Measurements from ENCODE around the gene GARIN3.

GARIN3 gene

GRCh38 chr5:157143127-157143971, 22.7 kb downstream of the GARIN3 start:
- peak; percentile 77 for DNase-seq

GRCh38 chr5:157142317-157143126, 23.5 kb downstream of the GARIN3 start, which contains the start of gene MED7:
TSS of gene MED7 (minus strand) at chr5:157142865. CDS start at chr5:157139431, 3,434 bp downstream.
- peak; percentile 90 for DNase-seq

DNA sequence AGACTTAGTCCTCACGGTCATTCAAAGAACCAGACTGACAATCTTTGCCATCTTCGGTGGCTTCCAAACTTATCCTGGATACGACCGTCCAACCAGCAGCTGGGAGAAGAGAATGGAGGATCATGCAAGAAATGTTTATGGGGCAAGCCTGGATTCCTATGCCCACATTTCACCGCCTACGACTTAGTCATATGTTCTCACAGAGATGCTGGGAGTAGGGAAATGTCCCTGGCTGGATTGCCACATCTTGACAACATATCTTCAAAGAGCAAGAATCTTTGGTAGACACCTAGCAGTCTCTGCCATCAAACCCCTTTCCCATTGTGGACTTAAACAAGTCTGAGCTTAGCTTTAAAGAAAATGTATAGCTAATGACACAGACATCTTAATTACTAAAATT, 28.4 kb downstream of the GARIN3 start:
- DNase-seq, result no peak

DNA sequence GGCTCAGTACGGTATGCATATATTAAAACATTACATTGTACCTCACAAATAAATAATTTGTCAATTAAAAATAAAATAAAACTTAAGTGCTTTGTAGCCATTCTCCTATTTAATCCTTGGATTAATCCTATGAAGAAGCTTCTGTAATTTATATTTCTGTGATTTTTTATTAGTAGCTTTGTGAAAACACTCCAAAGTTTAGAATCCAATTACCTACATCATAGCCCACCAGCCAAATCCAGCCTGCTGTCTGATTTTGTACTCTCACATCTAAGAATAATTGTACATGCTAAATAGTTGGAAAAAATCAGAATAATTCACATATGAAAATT, 33.8 kb downstream of the GARIN3 start:
- no peak for DNase-seq

GRCh38 chr5:157130925-157131324, 35.1 kb downstream of the GARIN3 start:
- no peak for DNase-seq

GRCh38 chr5:157121709-157122108, 44.4 kb downstream of the GARIN3 start:
- DNase-seq, result no peak

GRCh38 chr5:157120102-157120501, 46.0 kb downstream of the GARIN3 start:
- DNase-seq, result no peak

DNA sequence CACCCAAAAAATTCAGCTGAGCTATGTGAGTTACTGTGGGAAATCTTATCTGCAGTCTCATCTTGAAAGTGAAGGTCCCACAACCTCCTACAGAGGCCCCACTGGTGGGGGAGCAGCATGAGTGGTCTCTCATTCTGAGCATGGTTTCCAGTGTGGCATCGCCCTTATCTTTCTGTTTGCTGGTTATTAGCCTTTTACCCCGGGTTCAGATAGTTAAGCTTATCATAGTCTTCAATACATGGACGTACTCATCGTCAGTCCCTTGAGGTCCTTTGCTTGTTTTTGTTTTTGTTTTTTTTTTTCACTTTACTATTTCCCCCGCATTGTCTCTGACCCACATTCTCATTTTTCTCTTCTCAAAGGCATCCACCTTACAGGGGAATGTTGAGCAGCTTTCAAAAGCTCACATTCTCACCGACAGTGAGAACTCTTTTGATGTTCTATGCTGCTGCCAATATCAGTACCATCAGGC, 49.5 kb downstream of the GARIN3 start:
- DNase-seq, result no peak

- no peak for DNase-seq
Observed at GRCh38 chr5:157115502-157115901, 50.6 kb downstream of the GARIN3 start.

- DNase-seq, result no peak
Observed at GRCh38 chr5:157115012-157115411, 51.1 kb downstream of the GARIN3 start.

GRCh38 chr5:157113002-157113401, 53.1 kb downstream of the GARIN3 start:
- DNase-seq, result no peak

All from activated CD8-positive, alpha-beta memory T cell treated with anti-CD3 and anti-CD28 coated beads for 24 hours (primary cell).